Left lung (tissue), 10 donors: Measurements from ENCODE around the gene MGAT3. TPM values are rescaled to one million over a fixed set of nuclear protein-coding genes. Genes with fewer than 3 reads are reported as not detected.

Experiments used
- ATAC-seq: fragments of 200-7000 bp; cut with Tn5 transposase; one replicate; pipeline ENCODE4 v1.9.1; 2020; ENCODE audit warnings: moderate library complexity
- DNase-seq, 4 donors: peaks; one replicate each; pipeline ENCODE4 v3.0.0-alpha.2; 2013 to 2020
- H3K27ac ChIP-seq, 2 donors: fragments of 200-600 bp; sonication (generic) in 1 of 2; one replicate each; pipeline versions ENCODE4 v1.5.0 to v1.8.0; 2020 to 2021
- H3K27me3 ChIP-seq, 2 donors: fragments of 200-600 bp; sonication (generic) in 1 of 2; one replicate each; pipeline versions ENCODE4 v1.5.0 to v1.8.0; 2020 to 2021
- H3K36me3 ChIP-seq, 2 donors: fragments of 200-600 bp; sonication (generic) in 1 of 2; one replicate each; pipeline versions ENCODE4 v1.5.0 to v1.8.0; 2020 to 2021
- H3K4me1 ChIP-seq, 2 donors: fragments of 200-600 bp; one replicate each; pipeline ENCODE4 v1.8.0; 2021
- H3K4me3 ChIP-seq, 2 donors: fragments of 200-600 bp; sonication (generic) in 1 of 2; one replicate each; pipeline versions ENCODE4 v1.5.0 to v1.8.0; 2020 to 2021; ENCODE audit warnings: mild to moderate bottlenecking in 1 of 2
- H3K9me3 ChIP-seq, 2 donors: fragments of 200-600 bp; sonication (generic) in 1 of 2; one replicate each; pipeline versions ENCODE4 v1.5.0 to v1.8.0; 2020 to 2021
- intact Hi-C, 2 donors: fragments of 100-400 bp; cut with DNase I; formaldehyde crosslinking; loops; one replicate each; pipeline versions ENCODE4 v1.11.2 to v1.14.2; 2022
- polyA plus RNA-seq, 6 donors: library from polyadenylated mRNA; unstranded; fragments of 120-200 nt; gene quantifications; one replicate each; pipeline ENCODE4 v1.2.1, GENCODE V29; 2013; ENCODE audit not compliant: insufficient read length in 6 of 6
- total RNA-seq, 2 donors: library from RNA; stranded (reverse); fragmentation: NEBNext Ultra II Directional; extraction: Animal tissue kit (Norgen Biotek cat#: 25700); gene quantifications; one replicate each; pipeline ENCODE4 v1.2.1, GENCODE V29; 2021
- TF ChIP-seq, protein P1 (sequence below), 2 donors: fragments of 200-600 bp; sonication (generic) in 1 of 2; IDR thresholded peaks; one replicate each; pipeline versions ENCODE4 v1.5.0 to v1.8.0; 2021; ENCODE audit warnings: antibody characterized with exemption in 2 of 2
- donor health status: DM: no; HTN: yes; CAD: no.
- donor health status: DM: no; HTN: no; CAD: no.

The MGAT3 gene
- total and polyA plus RNA-seq, 8 donors: 6.7 to 21.2 (median 13.4) TPM

- Histone ChIP-seq H3K36me3 (no peaks in the 10 kb centered on the region), H3K27me3 (peaks cover 14 to 41% of the 10 kb centered on the region in 2 donors), H3K4me3 (no peak overlapping the region), H3K27ac (no peak overlapping the region), H3K4me1 (peaks cover 3 to 13% of the 10 kb centered on the region in 2 donors), H3K9me3 (no peaks in the 10 kb centered on the region)
- intact Hi-C loops: no loop called here
- ATAC-seq: no peak
- DNase-seq: no peak
- TF ChIP-seq, protein P1, sequence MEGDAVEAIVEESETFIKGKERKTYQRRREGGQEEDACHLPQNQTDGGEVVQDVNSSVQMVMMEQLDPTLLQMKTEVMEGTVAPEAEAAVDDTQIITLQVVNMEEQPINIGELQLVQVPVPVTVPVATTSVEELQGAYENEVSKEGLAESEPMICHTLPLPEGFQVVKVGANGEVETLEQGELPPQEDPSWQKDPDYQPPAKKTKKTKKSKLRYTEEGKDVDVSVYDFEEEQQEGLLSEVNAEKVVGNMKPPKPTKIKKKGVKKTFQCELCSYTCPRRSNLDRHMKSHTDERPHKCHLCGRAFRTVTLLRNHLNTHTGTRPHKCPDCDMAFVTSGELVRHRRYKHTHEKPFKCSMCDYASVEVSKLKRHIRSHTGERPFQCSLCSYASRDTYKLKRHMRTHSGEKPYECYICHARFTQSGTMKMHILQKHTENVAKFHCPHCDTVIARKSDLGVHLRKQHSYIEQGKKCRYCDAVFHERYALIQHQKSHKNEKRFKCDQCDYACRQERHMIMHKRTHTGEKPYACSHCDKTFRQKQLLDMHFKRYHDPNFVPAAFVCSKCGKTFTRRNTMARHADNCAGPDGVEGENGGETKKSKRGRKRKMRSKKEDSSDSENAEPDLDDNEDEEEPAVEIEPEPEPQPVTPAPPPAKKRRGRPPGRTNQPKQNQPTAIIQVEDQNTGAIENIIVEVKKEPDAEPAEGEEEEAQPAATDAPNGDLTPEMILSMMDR (IDR thresholded peaks at IDR 0.05): no peak
Measured at GRCh38 chr22:39453765-39454378, 2.9 kb upstream of the MGAT3 start.

GRCh38 chr22:39454385-39454871 is 2.4 kb upstream of the MGAT3 start:
- Histone ChIP-seq H3K4me3 (no peak overlapping the region), H3K4me1 (peaks cover 3 to 13% of the 10 kb centered on the region in 2 donors), H3K27me3 (peaks cover 14 to 47% of the 10 kb centered on the region in 2 donors), H3K36me3 (no peaks in the 10 kb centered on the region), H3K27ac (no peak overlapping the region), H3K9me3 (no peaks in the 10 kb centered on the region)
- intact Hi-C loops: no loop called here
- TF ChIP-seq, protein P1 (IDR thresholded peaks at IDR 0.05): no peak
- ATAC-seq: peak; percentile 41
- no peak for DNase-seq

DNA sequence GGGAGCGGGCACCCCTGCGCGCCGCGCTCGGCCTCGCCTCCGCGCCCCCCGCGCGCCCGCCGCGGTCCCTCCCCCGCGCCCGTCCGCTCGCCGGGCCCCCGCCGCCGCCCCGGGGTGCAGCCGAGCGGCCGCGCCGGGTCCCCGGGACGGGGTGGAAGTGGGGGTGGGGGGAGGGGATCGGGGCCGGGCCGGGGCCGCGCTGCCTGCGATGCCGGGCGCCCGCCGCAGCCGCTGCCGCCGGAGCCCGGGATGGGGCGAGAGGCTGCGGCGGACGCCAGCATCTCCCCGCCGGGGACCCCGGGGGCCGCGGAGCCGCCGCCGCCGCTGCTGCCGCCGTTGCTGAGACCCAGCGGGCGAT is 365 bp downstream of the MGAT3 start:
- peaks cover 14 to 54% of the 10 kb centered on the region in 2 donors for H3K27me3 ChIP-seq
- H3K27ac ChIP-seq: no peak overlapping the region
- peak overlapping the region; percentile 22 to 37 for H3K4me3 ChIP-seq
- H3K36me3 ChIP-seq: no peaks in the 10 kb centered on the region
- no peaks in the 10 kb centered on the region for H3K9me3 ChIP-seq
- TF ChIP-seq, protein P1 (IDR thresholded peaks at IDR 0.05): no peak
- H3K4me1 ChIP-seq: peaks cover 3 to 15% of the 10 kb centered on the region in 2 donors
- intact Hi-C loops: no loop called here
- DNase-seq (no peak), ATAC-seq (no peak)

- TF ChIP-seq, protein P1 (IDR thresholded peaks at IDR 0.05): no peak
- Histone ChIP-seq H3K36me3 (no peaks in the 10 kb centered on the region), H3K4me1 (peaks cover 3 to 18% of the 10 kb centered on the region in 2 donors), H3K27ac (peak overlapping the region in 1 of 2 donors; percentile 13), H3K9me3 (no peaks in the 10 kb centered on the region), H3K4me3 (peak overlapping the region; percentile 22 to 37), H3K27me3 (peaks cover 14 to 54% of the 10 kb centered on the region in 2 donors)
- intact Hi-C loops: no loop called here
- ATAC-seq (no peak), DNase-seq (no peak)
Measured at GRCh38 chr22:39457556-39458443, 988 bp downstream of the MGAT3 start.
